HG03565 (cell line): ENCODE measurements around the gene EYA4.

Experiments
- ATAC-seq: cut with Tn5 transposase; IDR thresholded peaks from one replicate; pipeline ENCODE4 v1.9.1; 2021; ENCODE audit warnings: mild to moderate bottlenecking, moderate library complexity; ENCODE audit not compliant: unreplicated experiment

The EYA4 gene

GRCh38 chr6:133242637-133243585 is 1.8 kb downstream of the EYA4 start:
- ATAC-seq, result no peak

- ATAC-seq, result no peak
Measured at GRCh38 chr6:133243723-133244305, 2.7 kb downstream of the EYA4 start.

GRCh38 chr6:133244519-133244918 is 3.4 kb downstream of the EYA4 start:
- ATAC-seq, result no peak

- ATAC-seq, result no peak
Measured at GRCh38 chr6:133245007-133245406, 3.9 kb downstream of the EYA4 start.

GRCh38 chr6:133245422-133245903 is 4.3 kb downstream of the EYA4 start:
- ATAC-seq, result no peak

GRCh38 chr6:133247581-133247980 is 6.4 kb downstream of the EYA4 start:
- no peak for ATAC-seq

GRCh38 chr6:133248241-133249001 is 7.3 kb downstream of the EYA4 start:
- no peak for ATAC-seq

GRCh38 chr6:133251688-133252087 is 10.5 kb downstream of the EYA4 start:
- ATAC-seq, result no peak

- peak; percentile 45 for ATAC-seq
Measured at GRCh38 chr6:133254552-133255228, 13.5 kb downstream of the EYA4 start.

- ATAC-seq, result no peak
Measured at GRCh38 chr6:133257545-133258105, 16.5 kb downstream of the EYA4 start.

GRCh38 chr6:133259561-133259960 is 18.4 kb downstream of the EYA4 start:
- ATAC-seq, result no peak

GRCh38 chr6:133262804-133263203 is 21.6 kb downstream of the EYA4 start:
- ATAC-seq, result no peak

GRCh38 chr6:133265066-133265465 is 23.9 kb downstream of the EYA4 start:
- ATAC-seq, result no peak

- ATAC-seq, result no peak
Measured at GRCh38 chr6:133266186-133266585, 25.0 kb downstream of the EYA4 start.

GRCh38 chr6:133268621-133269020 is 27.5 kb downstream of the EYA4 start:
- no peak for ATAC-seq

- no peak for ATAC-seq
Measured at GRCh38 chr6:133274813-133275212, 33.7 kb downstream of the EYA4 start.

- no peak for ATAC-seq
Measured at GRCh38 chr6:133275213-133275612, 34.1 kb downstream of the EYA4 start.

- ATAC-seq, result no peak
Measured at GRCh38 chr6:133277228-133277899, 36.2 kb downstream of the EYA4 start.

- no peak for ATAC-seq
Measured at GRCh38 chr6:133277900-133278545, 36.9 kb downstream of the EYA4 start.
